SW 1271 (cell line): ENCODE results near the gene UBR4.

Experiments used
- DNase-seq, 2 experiments: peaks; one replicate each; lab custom pipeline; 2025; lab: John Stamatoyannopoulos, UW

UBR4 gene

GRCh38 chr1:19091196-19091953 is 118.7 kb downstream of the UBR4 start:
- DNase-seq: no peak

GRCh38 chr1:19089524-19089923 is 120.5 kb downstream of the UBR4 start:
- DNase-seq: no peak

- DNase-seq: no peak
Measured at GRCh38 chr1:19088717-19089442, 121.2 kb downstream of the UBR4 start.

GRCh38 chr1:19087737-19088594 is 122.1 kb downstream of the UBR4 start:
- no peak for DNase-seq

GRCh38 chr1:19087017-19087736 is 122.9 kb downstream of the UBR4 start:
- DNase-seq: no peak

GRCh38 chr1:19086176-19086875 is 123.7 kb downstream of the UBR4 start:
- no peak for DNase-seq

GRCh38 chr1:19084206-19084738 is 125.8 kb downstream of the UBR4 start:
- no peak for DNase-seq

GRCh38 chr1:19083081-19083480 is 127.0 kb downstream of the UBR4 start:
- DNase-seq: no peak

GRCh38 chr1:19081218-19081893 is 128.7 kb downstream of the UBR4 start:
- no peak for DNase-seq

GRCh38 chr1:19080721-19081120 is 129.3 kb downstream of the UBR4 start:
- DNase-seq: no peak

GRCh38 chr1:19079541-19080472 is 130.3 kb downstream of the UBR4 start:
- DNase-seq: no peak

- no peak for DNase-seq
Measured at GRCh38 chr1:19078536-19078935, 131.5 kb downstream of the UBR4 start.

GRCh38 chr1:19076841-19077616 is 133.0 kb downstream of the UBR4 start:
- no peak for DNase-seq

GRCh38 chr1:19074902-19075721 is 135.0 kb downstream of the UBR4 start:
- DNase-seq: no peak

GRCh38 chr1:19074361-19074901 is 135.6 kb downstream of the UBR4 start:
- no peak for DNase-seq

- no peak for DNase-seq
Measured at GRCh38 chr1:19073311-19074186, 136.5 kb downstream of the UBR4 start.
